HepG2 (cell line): ENCODE measurements around the gene DPP6.

Experiments used
- BCL6 ChIP-seq: IDR thresholded peaks from 2 replicates; pipeline ENCODE4 v1.6.1; 2016; ENCODE audit warnings: missing genetic modification reagents, missing compliant biosample characterization
- CBFB ChIP-seq: sonication (generic); formaldehyde crosslinking; IDR thresholded peaks from 2 replicates; pipeline ENCODE4 v1.4.0; 2020; ENCODE audit warnings: missing genetic modification reagents
- KDM5B ChIP-seq: sonication (generic); formaldehyde crosslinking; IDR thresholded peaks from 2 replicates; pipeline ENCODE4 v1.4.0; 2020; ENCODE audit warnings: missing genetic modification reagents, mild to moderate bottlenecking, borderline replicate concordance
- MYC ChIP-seq: sonication (generic); formaldehyde crosslinking; IDR thresholded peaks from 2 replicates; pipeline ENCODE4 v1.9.0; 2021; ENCODE audit warnings: missing genetic modification reagents, borderline replicate concordance
- PRDM10 ChIP-seq: sonication (generic); formaldehyde crosslinking; IDR thresholded peaks from 2 replicates; pipeline ENCODE4 v1.4.0; 2020; ENCODE audit warnings: low read depth, missing genetic modification reagents
- RNF2 ChIP-seq: fragments of 450-650 bp; conservative IDR thresholded peaks from 2 replicates; pipeline ENCODE4 v1.6.1; 2016; ENCODE audit warnings: low read depth
- SUZ12 ChIP-seq: fragments of 150-350 bp; IDR thresholded peaks from 2 replicates; pipeline ENCODE4 v1.6.1; 2014; ENCODE audit warnings: low read depth, low read length
- USF2 ChIP-seq, 2 experiments: sonication (generic) in 1 of 2; formaldehyde crosslinking in 1 of 2; IDR thresholded peaks; 2 replicates each; pipeline versions ENCODE4 v1.5.1 to v1.6.1; 2011 to 2020; ENCODE audit warnings: borderline replicate concordance in 1 of 2, low read depth in 1 of 2, low read length in 1 of 2, mild to moderate bottlenecking in 1 of 2, missing genetic modification reagents in 1 of 2, moderate library complexity in 1 of 2
- ZBTB1 ChIP-seq: sonication (generic); formaldehyde crosslinking; IDR thresholded peaks from 2 replicates; pipeline ENCODE4 v1.4.0; 2020; ENCODE audit warnings: missing genetic modification reagents, borderline replicate concordance
- TF ChIP-seq, protein P1 (sequence below): sonication (generic); formaldehyde crosslinking; IDR thresholded peaks from 2 replicates; pipeline ENCODE4 v1.5.1; 2020; ENCODE audit warnings: missing genetic modification reagents, mild to moderate bottlenecking, borderline replicate concordance
- TF ChIP-seq, protein P2 (sequence below): IDR thresholded peaks from 2 replicates; pipeline ENCODE4 v1.6.1; 2012; ENCODE audit warnings: inconsistent platforms

GRCh38 chr7:154783281-154783909 is 731.2 kb downstream of the DPP6 start:
- TF ChIP-seq CBFB (CRISPR knock-in tag): no peak
- no peak for TF ChIP-seq USF2 (IDR thresholded peaks at IDR 0.05; ENCODE audit: low read depth, low read length)
- no peak for TF ChIP-seq USF2 (CRISPR knock-in tag; IDR thresholded peaks at IDR 0.05; ENCODE audit: borderline replicate concordance)
- TF ChIP-seq SUZ12: no peak
- TF ChIP-seq MYC (CRISPR knock-in tag): no peak
- TF ChIP-seq KDM5B: no peak
- TF ChIP-seq, protein P1, sequence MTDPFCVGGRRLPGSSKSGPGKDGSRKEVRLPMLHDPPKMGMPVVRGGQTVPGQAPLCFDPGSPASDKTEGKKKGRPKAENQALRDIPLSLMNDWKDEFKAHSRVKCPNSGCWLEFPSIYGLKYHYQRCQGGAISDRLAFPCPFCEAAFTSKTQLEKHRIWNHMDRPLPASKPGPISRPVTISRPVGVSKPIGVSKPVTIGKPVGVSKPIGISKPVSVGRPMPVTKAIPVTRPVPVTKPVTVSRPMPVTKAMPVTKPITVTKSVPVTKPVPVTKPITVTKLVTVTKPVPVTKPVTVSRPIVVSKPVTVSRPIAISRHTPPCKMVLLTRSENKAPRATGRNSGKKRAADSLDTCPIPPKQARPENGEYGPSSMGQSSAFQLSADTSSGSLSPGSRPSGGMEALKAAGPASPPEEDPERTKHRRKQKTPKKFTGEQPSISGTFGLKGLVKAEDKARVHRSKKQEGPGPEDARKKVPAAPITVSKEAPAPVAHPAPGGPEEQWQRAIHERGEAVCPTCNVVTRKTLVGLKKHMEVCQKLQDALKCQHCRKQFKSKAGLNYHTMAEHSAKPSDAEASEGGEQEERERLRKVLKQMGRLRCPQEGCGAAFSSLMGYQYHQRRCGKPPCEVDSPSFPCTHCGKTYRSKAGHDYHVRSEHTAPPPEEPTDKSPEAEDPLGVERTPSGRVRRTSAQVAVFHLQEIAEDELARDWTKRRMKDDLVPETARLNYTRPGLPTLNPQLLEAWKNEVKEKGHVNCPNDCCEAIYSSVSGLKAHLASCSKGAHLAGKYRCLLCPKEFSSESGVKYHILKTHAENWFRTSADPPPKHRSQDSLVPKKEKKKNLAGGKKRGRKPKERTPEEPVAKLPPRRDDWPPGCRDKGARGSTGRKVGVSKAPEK (CRISPR knock-in tag): no peak
- TF ChIP-seq RNF2: no peak
- no peak for TF ChIP-seq BCL6 (CRISPR knock-in tag)
- TF ChIP-seq, protein P2, sequence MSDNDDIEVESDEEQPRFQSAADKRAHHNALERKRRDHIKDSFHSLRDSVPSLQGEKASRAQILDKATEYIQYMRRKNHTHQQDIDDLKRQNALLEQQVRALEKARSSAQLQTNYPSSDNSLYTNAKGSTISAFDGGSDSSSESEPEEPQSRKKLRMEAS: no peak
- no peak for TF ChIP-seq PRDM10 (CRISPR knock-in tag)
- no peak for TF ChIP-seq ZBTB1 (CRISPR knock-in tag)
